Activated CD4-positive, alpha-beta T cell treated with anti-CD3 and anti-CD28 coated beads for 36 hours (primary cell): ENCODE results near the gene ERC2. TPM values are rescaled to one million over a fixed set of nuclear protein-coding genes. Genes with fewer than 3 reads are reported as not detected.
A peak's percentile ranks its signal among the peaks of the same experiment; 100 is the strongest.

ENCODE experiments used
- ATAC-seq: fragments of 200-7000 bp; cut with Tn5 transposase; one replicate; pipeline ENCODE4 v1.10.0; 2021; ENCODE audit warnings: mild to moderate bottlenecking, moderate library complexity
- CTCF ChIA-PET: fragments of 350-600 bp; sonication (Branson Sonifier 250); formaldehyde crosslinking; loops from one replicate; lab custom pipeline; 2021; ENCODE audit warnings: antibody characterized with exemption; lab: Charles Lee
- POLR2A ChIA-PET: fragments of 350-600 bp; sonication (Branson Sonifier 250); formaldehyde crosslinking; loops from one replicate; lab custom pipeline; 2021; ENCODE audit warnings: antibody characterized with exemption, inconsistent platforms; lab: Charles Lee
- DNase-seq: peaks from one replicate; pipeline ENCODE4 v3.0.0-alpha.2; 2020
- H3K27ac Mint-ChIP-seq: one replicate; pipeline ENCODE4 v1.8.0; 2021; ENCODE audit warnings: mixed read lengths
- H3K27me3 Mint-ChIP-seq: one replicate; pipeline ENCODE4 v1.8.0; 2021; ENCODE audit warnings: mixed read lengths
- H3K36me3 Mint-ChIP-seq: one replicate; pipeline ENCODE4 v1.8.0; 2021; ENCODE audit warnings: low read depth, mixed read lengths
- H3K4me1 Mint-ChIP-seq: one replicate; pipeline ENCODE4 v1.8.0; 2021; ENCODE audit warnings: mixed read lengths
- H3K4me3 Mint-ChIP-seq: one replicate; pipeline ENCODE4 v1.8.0; 2021; ENCODE audit warnings: mild to moderate bottlenecking, moderate library complexity, mixed read lengths
- H3K9me3 Mint-ChIP-seq: one replicate; pipeline ENCODE4 v1.8.0; 2021; ENCODE audit warnings: low read depth, mixed read lengths
- intact Hi-C, 2 experiments: fragments of 100-400 bp; cut with DNase I in 1 of 2; cut with micrococcal nuclease in 1 of 2; formaldehyde crosslinking; loops; one replicate each; pipeline versions ENCODE4 v1.14.2 to v1.15.1; 2022 to 2024; cut with DNase I, micrococcal nuclease
- total RNA-seq, 2 experiments: library from RNA; stranded (reverse); gene quantifications; one replicate each; pipeline ENCODE4 v1.2.3, GENCODE V29; 2021

ERC2 gene
- total RNA-seq, 2 experiments from 2014 or later: not detected

DNA sequence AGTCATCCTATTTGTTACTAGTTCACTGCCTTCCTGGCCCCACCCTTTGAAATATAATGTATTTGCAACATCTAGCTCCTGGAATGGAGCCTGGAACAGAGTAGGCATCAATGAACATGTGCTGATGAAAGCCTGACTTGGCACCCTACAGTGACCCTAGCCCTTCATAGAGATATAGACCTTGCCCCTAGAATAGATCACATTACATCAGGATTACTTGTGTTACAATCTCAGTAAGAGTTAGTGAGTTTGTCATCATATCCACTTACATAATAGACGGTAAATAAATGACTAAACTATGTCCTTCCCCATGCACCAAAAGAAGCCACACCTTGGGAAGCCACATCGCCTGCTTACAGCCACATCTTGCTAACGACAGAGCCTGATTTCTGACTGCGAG, 870.6 kb downstream of the ERC2 start:
- ATAC-seq (no peak), DNase-seq (no peak)
- no peaks in the 10 kb centered on the region for H3K9me3 Mint-ChIP-seq
- ChIA-PET CTCF (no interaction called here), POLR2A (no interaction called here)
- intact Hi-C loops: no loop called here
- no peak overlapping the region for H3K4me3 Mint-ChIP-seq
- no peak overlapping the region for H3K27ac Mint-ChIP-seq
- peaks cover 9% of the 10 kb centered on the region for H3K27me3 Mint-ChIP-seq
- H3K36me3 Mint-ChIP-seq: no peaks in the 10 kb centered on the region
- no peaks in the 10 kb centered on the region for H3K4me1 Mint-ChIP-seq

- ChIA-PET POLR2A (no interaction called here), CTCF (interaction anchor here (0.6 kb wide), 1 partner anchor 766 kb away, joined by 3 read pairs; no protein-coding TSS in a partner anchor)
- Mint-ChIP-seq H3K9me3 (no peaks in the 10 kb centered on the region), H3K27ac (no peak overlapping the region), H3K27me3 (peaks cover 6% of the 10 kb centered on the region), H3K4me1 (no peaks in the 10 kb centered on the region), H3K4me3 (no peak overlapping the region), H3K36me3 (no peaks in the 10 kb centered on the region)
- intact Hi-C loops: no loop called here
- DNase-seq (no peak), ATAC-seq (no peak)
Observed at GRCh38 chr3:55596212-55596611, 872.1 kb downstream of the ERC2 start.

DNA sequence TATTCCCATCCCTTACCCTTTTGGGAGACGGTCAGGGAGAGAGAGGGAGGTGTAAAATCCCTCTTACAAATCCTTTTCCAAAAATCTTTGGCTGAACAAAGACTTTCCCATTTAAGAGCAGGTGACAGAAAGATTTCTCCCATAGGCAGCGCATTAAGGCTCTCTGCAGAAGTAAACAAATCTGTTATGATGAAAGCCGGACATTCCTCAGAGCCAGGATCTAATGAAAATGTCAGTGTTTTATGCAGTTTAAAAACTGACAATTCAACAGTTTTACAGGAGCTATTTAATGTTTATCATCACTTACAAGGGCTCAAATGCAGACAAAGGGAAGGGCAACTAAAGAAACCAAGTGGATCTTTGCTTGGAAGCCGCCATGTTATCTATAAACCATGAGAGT, 872.8 kb downstream of the ERC2 start:
- ChIA-PET POLR2A (no interaction called here), CTCF (no interaction called here)
- Mint-ChIP-seq H3K9me3 (no peaks in the 10 kb centered on the region), H3K4me1 (no peaks in the 10 kb centered on the region), H3K27ac (no peak overlapping the region), H3K27me3 (peaks cover 6% of the 10 kb centered on the region), H3K4me3 (no peak overlapping the region), H3K36me3 (no peaks in the 10 kb centered on the region)
- DNase-seq (no peak), ATAC-seq (no peak)
- intact Hi-C loops: no loop called here

DNA sequence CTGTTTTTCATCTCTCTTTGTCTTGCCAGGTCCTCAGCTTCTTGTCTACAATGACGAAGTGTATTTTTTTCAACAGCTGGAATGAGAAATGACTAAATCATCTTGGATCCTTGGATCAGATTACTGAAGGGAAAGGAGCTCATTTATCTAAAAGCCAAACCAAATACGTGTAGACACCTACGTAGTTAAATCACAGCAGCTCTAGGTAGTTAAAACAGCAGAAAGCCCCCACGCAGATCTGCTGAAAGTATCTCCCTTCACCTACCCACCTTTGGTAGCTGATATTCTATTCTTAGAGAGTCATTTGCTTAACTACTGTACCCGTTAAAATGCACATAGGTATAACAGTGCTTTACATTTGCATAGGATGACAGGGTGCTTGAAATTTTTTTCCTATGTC, 875.7 kb downstream of the ERC2 start:
- intact Hi-C loops: no loop called here
- no peaks in the 10 kb centered on the region for H3K9me3 Mint-ChIP-seq
- POLR2A ChIA-PET: no interaction called here
- ATAC-seq (no peak), DNase-seq (no peak)
- no peaks in the 10 kb centered on the region for H3K4me1 Mint-ChIP-seq
- H3K27ac Mint-ChIP-seq: no peak overlapping the region
- H3K4me3 Mint-ChIP-seq: no peak overlapping the region
- H3K36me3 Mint-ChIP-seq: no peaks in the 10 kb centered on the region
- H3K27me3 Mint-ChIP-seq: peaks cover 2% of the 10 kb centered on the region
- CTCF ChIA-PET: no interaction called here

DNA sequence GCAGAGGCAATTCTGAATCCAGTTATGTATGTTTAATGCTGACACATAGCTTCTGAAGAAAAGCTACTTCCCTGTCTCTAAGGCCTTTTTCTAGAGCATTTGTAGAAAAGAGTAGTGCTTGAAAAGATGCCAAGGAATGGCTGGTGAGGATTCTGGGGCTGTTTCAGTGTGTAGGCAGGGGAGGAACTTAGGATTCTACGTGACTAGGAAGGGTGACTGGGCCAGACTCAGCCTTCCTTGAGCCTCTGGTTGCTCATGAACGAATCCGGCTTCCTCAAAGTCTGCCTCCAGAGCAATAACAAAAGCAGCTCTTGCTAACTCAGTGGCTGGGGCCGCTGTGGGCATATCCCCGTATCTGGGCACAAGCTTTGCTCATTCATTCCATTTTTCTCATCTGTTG, 876.4 kb downstream of the ERC2 start:
- no peak for ATAC-seq
- Mint-ChIP-seq H3K4me3 (no peak overlapping the region), H3K9me3 (no peaks in the 10 kb centered on the region), H3K36me3 (no peaks in the 10 kb centered on the region), H3K27me3 (peaks cover 2% of the 10 kb centered on the region), H3K27ac (no peak overlapping the region), H3K4me1 (no peaks in the 10 kb centered on the region)
- intact Hi-C loops: no loop called here
- ChIA-PET CTCF (no interaction called here), POLR2A (no interaction called here)
- DNase-seq: no peak

- DNase-seq (no peak), ATAC-seq (peak; percentile 58)
- Mint-ChIP-seq H3K4me3 (no peak overlapping the region), H3K4me1 (no peaks in the 10 kb centered on the region), H3K36me3 (no peaks in the 10 kb centered on the region), H3K27me3 (no peaks in the 10 kb centered on the region), H3K27ac (no peak overlapping the region), H3K9me3 (no peaks in the 10 kb centered on the region)
- ChIA-PET POLR2A (no interaction called here), CTCF (no interaction called here)
- intact Hi-C loops: no loop called here
Observed at GRCh38 chr3:55588146-55588765, 880.0 kb downstream of the ERC2 start.

DNA sequence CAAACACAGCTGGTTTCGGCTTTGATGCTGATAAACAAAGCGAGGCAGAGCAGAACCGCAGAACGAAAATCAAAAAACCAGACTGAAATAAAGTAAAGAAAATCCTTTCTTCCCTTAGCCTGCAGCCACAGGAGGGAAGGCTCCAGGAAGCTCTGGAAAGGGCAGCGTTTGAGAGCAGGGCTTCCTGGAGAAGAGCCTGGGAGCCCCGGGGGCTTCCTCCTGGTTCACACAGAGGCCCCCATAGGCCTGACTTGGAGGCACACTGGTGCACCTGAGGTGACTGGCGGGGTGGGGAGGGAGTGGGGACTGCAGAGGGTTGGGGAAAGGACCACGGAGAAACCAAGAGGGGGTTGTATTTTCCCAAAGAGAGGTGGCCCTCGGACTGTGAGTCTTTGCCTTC, 882.4 kb downstream of the ERC2 start:
- no peaks in the 10 kb centered on the region for H3K27me3 Mint-ChIP-seq
- POLR2A ChIA-PET: no interaction called here
- intact Hi-C loops: no loop called here

DNA sequence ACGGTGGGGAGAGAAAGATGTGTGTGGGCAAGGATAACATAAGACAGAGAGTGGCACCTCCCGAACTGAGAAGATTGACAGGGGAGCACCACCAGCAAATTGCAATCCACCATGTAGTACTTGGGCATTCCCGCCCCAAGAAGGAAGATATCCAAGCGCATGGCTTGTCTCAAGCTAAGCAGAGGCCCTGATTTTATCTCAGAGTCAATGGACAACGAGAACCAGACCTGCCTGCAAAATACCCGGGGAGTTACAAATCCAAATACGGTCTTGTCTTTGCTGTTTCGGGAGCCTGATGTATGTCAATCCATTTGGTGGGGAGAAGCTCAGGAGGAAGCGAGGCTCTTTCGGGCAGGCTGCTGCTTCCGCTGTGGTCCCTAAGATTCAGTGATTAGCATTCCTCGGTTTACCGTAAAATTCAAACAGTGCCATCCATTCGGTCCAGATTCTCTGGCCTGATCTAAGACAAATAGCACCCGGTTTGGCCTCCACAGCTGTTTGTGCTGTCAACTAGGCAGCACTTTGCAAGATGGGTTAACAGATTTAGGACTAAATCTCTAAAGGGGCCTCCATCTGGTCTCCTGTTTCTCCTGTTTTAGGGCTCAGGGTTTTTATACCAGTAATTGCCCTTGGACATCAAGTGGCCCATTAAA, 883.4 kb downstream of the ERC2 start:
- Mint-ChIP-seq H3K27me3 (no peaks in the 10 kb centered on the region), H3K4me1 (no peaks in the 10 kb centered on the region), H3K36me3 (no peaks in the 10 kb centered on the region), H3K4me3 (no peak overlapping the region), H3K9me3 (no peaks in the 10 kb centered on the region), H3K27ac (no peak overlapping the region)
- POLR2A ChIA-PET: no interaction called here
- intact Hi-C loops: no loop called here
- DNase-seq: no peak
- ATAC-seq: no peak
- CTCF ChIA-PET: no interaction called here

More for the DNA sequence above, 882.4 kb downstream of the ERC2 start:
- H3K4me3 Mint-ChIP-seq: no peak overlapping the region
- ATAC-seq (no peak), DNase-seq (no peak)
- no peak overlapping the region for H3K27ac Mint-ChIP-seq
- no peaks in the 10 kb centered on the region for H3K9me3 Mint-ChIP-seq
- no peaks in the 10 kb centered on the region for H3K4me1 Mint-ChIP-seq
- no peaks in the 10 kb centered on the region for H3K36me3 Mint-ChIP-seq
- CTCF ChIA-PET: no interaction called here

GRCh38 chr3:55584030-55584429, 884.2 kb downstream of the ERC2 start:
- Mint-ChIP-seq H3K4me3 (no peak overlapping the region), H3K27me3 (no peaks in the 10 kb centered on the region), H3K36me3 (no peaks in the 10 kb centered on the region), H3K9me3 (no peaks in the 10 kb centered on the region), H3K4me1 (no peaks in the 10 kb centered on the region), H3K27ac (no peak overlapping the region)
- ChIA-PET POLR2A (no interaction called here), CTCF (no interaction called here)
- DNase-seq (no peak), ATAC-seq (no peak)
- intact Hi-C loops: no loop called here

GRCh38 chr3:55583475-55583874, 884.8 kb downstream of the ERC2 start:
- DNase-seq (no peak), ATAC-seq (no peak)
- H3K9me3 Mint-ChIP-seq: no peaks in the 10 kb centered on the region
- no peaks in the 10 kb centered on the region for H3K36me3 Mint-ChIP-seq
- POLR2A ChIA-PET: no interaction called here
- no peaks in the 10 kb centered on the region for H3K4me1 Mint-ChIP-seq
- CTCF ChIA-PET: no interaction called here
- no peak overlapping the region for H3K27ac Mint-ChIP-seq
- intact Hi-C loops: no loop called here
- H3K27me3 Mint-ChIP-seq: no peaks in the 10 kb centered on the region
- no peak overlapping the region for H3K4me3 Mint-ChIP-seq

- ChIA-PET CTCF (no interaction called here), POLR2A (no interaction called here)
- Mint-ChIP-seq H3K4me3 (no peak overlapping the region), H3K9me3 (no peaks in the 10 kb centered on the region), H3K27ac (no peak overlapping the region), H3K4me1 (no peaks in the 10 kb centered on the region), H3K36me3 (no peaks in the 10 kb centered on the region), H3K27me3 (no peaks in the 10 kb centered on the region)
- DNase-seq (no peak), ATAC-seq (no peak)
- intact Hi-C loops: no loop called here
Observed at GRCh38 chr3:55579496-55579895, 888.8 kb downstream of the ERC2 start.

- H3K27me3 Mint-ChIP-seq: no peaks in the 10 kb centered on the region
- H3K4me3 Mint-ChIP-seq: no peak overlapping the region
- H3K27ac Mint-ChIP-seq: no peak overlapping the region
- no peaks in the 10 kb centered on the region for H3K9me3 Mint-ChIP-seq
- POLR2A ChIA-PET: no interaction called here
- DNase-seq: no peak
- intact Hi-C loops: no loop called here
- no peaks in the 10 kb centered on the region for H3K36me3 Mint-ChIP-seq
- no peak for ATAC-seq
- CTCF ChIA-PET: interaction anchor here (0.7 kb wide), 1 partner anchor 24 kb away, joined by 4 read pairs; no protein-coding TSS in a partner anchor
- no peaks in the 10 kb centered on the region for H3K4me1 Mint-ChIP-seq
Observed at GRCh38 chr3:55576621-55577388, 891.5 kb downstream of the ERC2 start.
